Cardiac septum (tissue), 1 donor: ENCODE measurements around the gene WBP2. TPM values are rescaled to one million over a fixed set of nuclear protein-coding genes. Genes with fewer than 3 reads are reported as not detected.

Source experiments
- DNase-seq: peaks from one replicate; pipeline ENCODE4 v3.0.0-alpha.2; 2020; ENCODE audit warnings: low spot score
- intact Hi-C: fragments of 100-400 bp; cut with DNase I; formaldehyde crosslinking; loops from one replicate; pipeline ENCODE4 v1.14.0; 2022
- total RNA-seq: library from RNA; stranded (reverse); fragmentation: NEBNext Ultra II Directional; extraction: Animal tissue kit (Norgen Biotek cat#: 25700); gene quantifications from one replicate; pipeline ENCODE4 v1.2.1, GENCODE V29; 2021
- donor health status: DM: no; HTN: no; CAD: no.

WBP2 gene
- total RNA-seq, 1 donor from 2014 or later = 129 TPM

DNA sequence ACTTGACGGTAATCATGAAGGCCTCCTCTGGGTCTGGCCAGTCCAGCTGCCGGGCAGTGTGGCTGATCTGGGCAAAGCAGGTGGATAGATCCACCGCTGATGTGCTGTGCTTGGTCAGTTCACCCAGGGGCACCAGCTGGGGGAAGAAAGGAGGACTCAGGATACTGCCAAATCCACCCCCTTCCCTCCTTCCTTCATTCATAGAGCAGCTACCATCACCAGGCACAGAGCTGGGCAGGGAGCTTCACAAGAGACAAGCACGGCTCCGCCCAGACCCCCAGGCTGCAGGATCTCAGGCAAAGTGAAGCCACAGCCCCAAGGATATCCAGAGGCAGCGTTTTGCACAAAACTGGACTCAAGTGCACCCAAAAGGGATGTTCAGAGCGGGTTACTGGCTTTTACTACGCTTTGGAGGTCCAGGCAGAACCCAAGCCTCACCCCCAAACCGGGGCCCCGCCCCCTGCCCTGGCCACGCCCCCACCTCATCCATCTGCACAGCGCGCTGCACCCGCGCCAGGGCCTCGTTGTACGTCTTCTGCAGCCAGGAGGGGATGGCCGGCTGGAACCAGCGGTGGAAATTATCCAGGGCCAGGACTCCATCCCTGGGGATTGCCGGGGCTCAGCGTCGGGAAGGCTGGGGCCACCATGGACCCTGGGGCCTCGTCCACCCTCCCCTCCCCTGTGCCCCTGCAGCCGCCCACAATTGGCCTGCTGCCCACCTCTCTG lies 20.0 kb downstream of the WBP2 start:
- DNase-seq = no peak
- intact Hi-C loops = no loop called here

DNA sequence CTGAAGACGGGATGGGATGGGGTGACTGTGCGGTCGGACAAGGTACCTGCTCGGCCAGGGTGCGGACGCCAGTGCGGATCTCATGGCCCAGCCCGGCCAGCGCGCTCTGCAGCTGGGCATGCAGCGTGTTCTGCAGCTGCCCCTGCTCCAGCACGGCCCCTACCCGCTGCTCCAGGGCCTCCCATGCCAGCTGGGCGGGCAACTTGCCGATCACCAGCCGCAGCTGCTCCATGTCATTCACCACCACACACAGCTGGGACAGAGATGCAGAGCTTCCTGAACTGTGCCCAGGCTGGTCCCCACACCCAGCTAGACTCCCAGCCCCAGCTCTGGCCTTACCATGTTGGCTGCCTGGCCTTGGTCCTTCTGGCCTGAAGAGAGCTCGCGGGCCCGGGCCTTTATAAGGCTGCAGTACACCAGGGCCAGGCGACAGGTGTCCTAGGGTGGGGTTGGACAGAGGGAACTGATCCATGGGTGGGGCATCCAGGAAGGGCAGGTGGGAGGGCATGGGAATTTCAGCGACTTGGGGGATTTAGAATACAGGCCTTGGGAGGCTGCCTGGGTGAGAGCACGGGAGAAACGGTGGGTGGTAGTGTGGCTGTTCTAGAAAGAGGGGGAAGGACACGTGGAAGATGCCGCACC lies 20.7 kb downstream of the WBP2 start:
- no peak for DNase-seq
- intact Hi-C loops = no loop called here

DNA sequence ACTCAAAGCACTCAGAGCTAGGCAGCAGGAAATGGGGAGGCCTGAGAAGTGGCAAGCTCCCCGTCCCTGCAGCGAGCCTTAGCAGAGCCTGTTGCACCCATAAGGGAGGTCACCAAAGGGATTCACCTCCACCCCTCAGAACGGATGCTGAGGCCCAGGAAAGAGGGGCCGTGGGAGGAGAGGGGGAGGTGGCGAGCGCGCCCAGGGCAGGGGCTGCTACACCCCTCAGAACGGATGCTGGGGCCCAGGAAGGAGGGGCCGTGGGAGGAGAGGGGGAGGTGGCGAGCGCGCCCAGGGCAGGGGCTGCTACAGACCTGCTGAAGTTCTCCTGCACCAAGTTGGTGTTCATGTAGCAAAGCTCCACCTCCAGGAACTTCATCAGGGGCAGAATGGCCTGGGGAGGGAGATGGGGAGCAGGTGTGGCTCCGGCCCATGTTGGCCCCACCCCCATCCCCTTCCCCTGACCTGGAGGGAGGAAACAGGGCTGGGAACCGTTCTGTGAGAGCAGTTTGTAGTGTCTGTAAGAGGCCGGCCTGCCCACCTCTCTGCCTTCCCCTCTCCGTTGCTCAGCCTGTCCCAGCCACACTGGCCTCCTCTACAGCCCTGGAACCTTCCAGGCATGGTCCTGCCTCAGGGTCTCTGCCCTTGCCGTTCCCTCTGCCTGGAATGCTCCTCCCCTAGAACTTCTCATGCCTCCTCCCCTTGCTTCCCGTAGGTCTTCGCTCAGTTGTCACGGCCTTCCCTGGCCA lies 22.3 kb downstream of the WBP2 start:
- DNase-seq = no peak
- intact Hi-C loops = no loop called here

DNA sequence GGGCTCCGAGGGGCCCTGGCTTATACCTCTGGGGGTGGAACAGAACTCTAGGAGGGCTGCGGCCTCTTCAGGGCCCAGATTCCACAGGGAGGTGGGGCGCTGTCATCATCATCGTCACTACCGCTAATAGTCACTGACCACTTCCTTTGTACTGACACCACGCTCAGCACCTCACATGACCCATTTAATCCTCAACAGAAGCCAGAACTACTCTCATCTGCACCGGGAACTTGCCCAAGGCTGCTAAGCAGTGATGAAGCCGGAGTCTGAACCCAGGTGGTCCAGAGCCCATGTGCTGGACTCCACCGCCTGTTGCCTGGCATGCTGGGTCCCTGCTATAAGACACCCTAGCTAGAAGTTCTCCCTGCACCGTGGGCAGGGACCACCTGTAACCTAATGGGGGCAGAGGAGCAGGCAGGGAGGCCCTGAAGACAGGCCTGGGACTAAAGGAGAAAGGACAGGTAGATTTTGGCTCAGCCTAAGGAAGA lies 22.9 kb downstream of the WBP2 start:
- no peak for DNase-seq
- intact Hi-C loops = no loop called here

DNA sequence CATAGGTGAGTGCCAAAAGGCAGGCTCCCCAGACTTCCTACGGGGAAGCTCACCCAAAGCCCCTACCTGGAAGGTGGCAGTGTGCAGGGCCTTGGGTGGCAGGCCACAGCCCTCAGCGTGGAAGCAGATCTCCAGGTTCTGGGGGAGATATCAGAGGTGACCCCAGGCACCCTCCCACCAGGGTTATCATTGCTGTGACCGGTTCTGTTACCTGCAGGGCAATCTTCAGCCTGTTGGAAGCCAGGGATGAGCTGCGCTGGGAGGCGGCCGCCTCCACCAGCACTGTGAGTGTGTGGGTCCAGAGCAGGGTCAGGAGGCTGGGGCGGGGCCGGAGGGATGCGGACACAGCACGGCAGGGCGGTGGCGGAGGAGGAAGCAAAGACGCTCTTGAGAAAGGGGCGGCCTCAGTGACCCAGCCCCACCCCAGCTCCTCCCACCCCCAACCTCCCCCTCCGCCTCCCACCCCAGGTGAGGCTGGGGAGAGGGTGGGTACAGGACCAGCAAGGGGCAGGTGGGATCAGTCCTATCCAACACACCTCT lies 24.0 kb downstream of the WBP2 start:
- no peak for DNase-seq
- intact Hi-C loops = no loop called here

- no peak for DNase-seq
- intact Hi-C loops = no loop called here
Observed at GRCh38 chr17:75830164-75831031, 24.7 kb downstream of the WBP2 start.

DNA sequence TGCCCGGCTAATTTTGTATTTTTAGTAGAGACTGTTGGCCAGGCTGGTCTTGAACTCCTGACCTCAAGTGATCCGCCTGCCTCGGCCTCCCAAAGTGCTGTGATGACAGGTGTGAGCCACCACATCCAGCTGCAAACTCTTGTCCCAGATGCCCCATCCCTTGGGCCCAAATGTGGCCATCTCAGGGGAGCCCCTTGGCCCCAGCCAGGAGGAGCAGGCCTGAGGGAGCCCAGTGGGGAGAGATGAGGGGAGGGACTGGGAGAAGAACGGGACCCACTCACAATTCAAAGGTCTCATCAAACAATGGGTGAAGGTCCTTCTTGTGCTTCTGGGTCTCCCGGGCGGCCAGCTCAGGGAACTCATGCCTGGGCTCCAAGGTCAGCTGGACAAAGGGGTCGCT lies 25.4 kb downstream of the WBP2 start:
- no peak for DNase-seq
- intact Hi-C loops = loop anchor here (5.0 kb wide), 2 partner anchors 42 to 62 kb away; partner anchors contain the start of gene GALK1

- intact Hi-C loops = loop anchor here (5.0 kb wide), 2 partner anchors 41 to 61 kb away; partner anchors contain the start of gene GALK1
- no peak for DNase-seq
Observed at GRCh38 chr17:75828741-75829140, 26.4 kb downstream of the WBP2 start.

DNA sequence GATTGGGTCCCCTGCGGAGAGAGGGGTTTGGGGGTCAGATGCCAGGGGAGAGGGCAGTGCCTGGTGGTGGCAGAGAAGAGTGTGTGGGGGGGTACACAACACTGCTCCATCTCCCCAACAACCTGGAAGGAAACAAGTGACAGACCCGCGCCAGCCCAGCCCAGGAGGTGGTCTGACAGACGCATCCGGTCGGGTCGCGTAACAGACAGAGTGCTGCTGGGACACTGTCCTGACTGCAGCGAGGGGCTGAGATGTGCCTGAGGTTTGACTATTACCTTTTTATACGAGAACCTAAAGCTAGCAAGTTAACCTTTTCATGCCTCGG lies 27.1 kb downstream of the WBP2 start:
- intact Hi-C loops = loop anchor here (5.0 kb wide), 2 partner anchors 41 to 61 kb away; partner anchors contain the start of gene GALK1
- DNase-seq = no peak

DNA sequence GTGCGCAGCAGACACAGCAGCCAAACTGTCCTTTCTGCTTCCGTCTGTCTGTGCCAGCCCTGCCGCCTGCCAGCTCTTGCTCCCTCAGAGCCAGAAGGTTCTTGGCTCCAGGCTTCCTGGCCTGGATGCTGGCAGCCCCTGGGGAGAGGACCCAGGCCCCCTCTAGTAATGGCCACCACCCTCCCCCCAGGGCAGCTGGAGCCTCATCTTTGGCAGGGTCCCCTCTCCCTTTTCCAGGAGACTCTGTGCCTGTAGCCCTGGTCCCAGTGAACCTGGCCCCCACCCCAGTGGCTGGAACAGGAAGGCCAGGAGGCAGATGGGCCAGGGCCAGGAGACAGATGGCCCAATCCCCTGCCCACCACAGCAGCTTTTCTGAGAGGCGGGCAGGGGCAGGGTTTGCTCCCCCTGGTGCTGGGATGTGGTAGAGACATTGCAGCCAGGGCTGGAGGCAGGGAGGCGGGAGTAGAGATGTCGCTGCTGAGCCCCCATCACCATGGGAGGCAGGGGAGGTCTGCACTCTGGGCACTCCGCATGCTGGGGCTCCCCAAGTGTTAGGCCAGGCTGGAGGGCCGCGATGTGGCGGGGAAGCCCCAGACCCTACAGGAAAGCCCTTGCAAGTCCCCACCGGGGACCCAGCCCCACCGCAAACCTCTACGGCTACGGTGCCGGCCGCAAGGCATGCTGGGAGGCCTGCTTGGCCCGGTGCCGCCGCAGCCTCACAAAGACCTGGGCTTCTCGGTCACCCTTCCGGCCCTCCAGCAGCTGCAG lies 27.6 kb downstream of the WBP2 start:
- intact Hi-C loops = loop anchor here (5.0 kb wide), 2 partner anchors 40 to 60 kb away; partner anchors contain the start of gene GALK1
- no peak for DNase-seq

- no peak for DNase-seq
- intact Hi-C loops = loop anchor here (5.0 kb wide), 2 partner anchors 39 to 59 kb away; partner anchors contain the start of gene GALK1
Observed at GRCh38 chr17:75826561-75827307, 28.4 kb downstream of the WBP2 start.

GRCh38 chr17:75825748-75826370 lies 29.3 kb downstream of the WBP2 start:
- DNase-seq = no peak
- intact Hi-C loops = loop anchor here (5.0 kb wide), 2 partner anchors 39 to 59 kb away; partner anchors contain the start of gene GALK1

GRCh38 chr17:75825149-75825552 lies 30.0 kb downstream of the WBP2 start:
- intact Hi-C loops = loop anchor here (5.0 kb wide), 2 partner anchors 38 to 58 kb away; partner anchors contain the start of gene GALK1
- DNase-seq = no peak

DNA sequence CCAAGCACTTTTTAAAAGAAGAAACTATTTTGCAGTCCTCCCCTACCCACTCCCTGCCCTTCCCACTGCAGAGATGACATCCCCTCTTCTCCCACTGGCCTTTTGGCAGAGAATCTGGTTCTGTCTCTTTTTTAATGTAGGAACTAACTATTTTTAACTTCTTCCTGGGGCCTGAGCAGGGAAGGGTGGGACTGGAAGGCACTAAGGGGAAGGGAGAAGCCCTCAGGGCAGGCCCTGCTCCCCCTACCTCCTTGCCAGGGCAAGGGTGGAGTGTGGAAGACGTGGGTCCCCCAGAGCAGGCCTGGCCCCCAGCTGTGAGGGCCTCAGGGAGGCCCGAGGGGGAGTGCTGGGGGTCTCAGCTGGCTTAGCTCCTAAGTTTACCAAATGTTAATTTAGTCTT lies 30.5 kb downstream of the WBP2 start:
- no peak for DNase-seq
- intact Hi-C loops = loop anchor here (5.0 kb wide), 2 partner anchors 37 to 57 kb away; partner anchors contain the start of gene GALK1

DNA sequence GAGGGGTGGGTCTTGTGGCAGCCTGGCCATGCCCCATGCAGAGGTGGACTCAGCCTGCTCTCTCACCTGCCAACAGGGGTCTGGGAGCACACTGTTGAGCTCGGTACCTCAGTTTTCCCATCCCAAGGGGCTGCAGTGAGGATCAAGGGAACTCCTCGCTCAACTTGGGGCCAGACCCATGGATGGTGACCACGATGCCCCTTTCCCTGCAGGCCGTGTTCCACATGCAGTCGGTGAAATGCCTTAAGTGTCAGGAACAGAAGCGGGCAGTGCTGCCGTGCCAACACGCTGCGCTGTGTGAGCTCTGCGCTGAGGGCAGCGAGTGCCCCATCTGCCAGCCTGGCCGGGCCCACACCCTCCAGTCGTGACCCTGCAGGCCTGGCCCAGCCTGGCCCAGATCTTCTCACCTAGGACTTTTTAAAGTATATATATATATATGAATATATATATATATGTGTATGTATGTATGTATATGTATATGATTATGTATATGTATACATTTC lies 31.0 kb downstream of the WBP2 start:
- intact Hi-C loops = no loop called here
- DNase-seq = no peak

- no peak for DNase-seq
- intact Hi-C loops = no loop called here
Observed at GRCh38 chr17:75823257-75824041, 31.7 kb downstream of the WBP2 start.
